CD8-positive, alpha-beta memory T cell (primary cell): ENCODE results near the gene PGAM1. TPM values are rescaled to one million over a fixed set of nuclear protein-coding genes. Genes with fewer than 3 reads are reported as not detected.

Experiments used
- CTCF ChIA-PET: fragments of 350-600 bp; sonication (Branson Sonifier 250); formaldehyde crosslinking; loops from one replicate; lab custom pipeline; 2021; ENCODE audit warnings: antibody characterized with exemption; lab: Charles Lee
- POLR2A ChIA-PET: fragments of 350-600 bp; sonication (Branson Sonifier 250); formaldehyde crosslinking; loops from one replicate; lab custom pipeline; 2021; ENCODE audit warnings: antibody characterized with exemption; lab: Charles Lee
- DNase-seq, 5 donors: peaks; one replicate each; pipeline versions ENCODE4 v3.0.0 to v3.0.0-alpha.2; 2020 to 2022; ENCODE audit warnings: mixed read lengths in 1 of 5
- H3K27ac ChIP-seq: one replicate; pipeline ENCODE4 v1.7.0; 2013; ENCODE audit warnings: low read depth, mild to moderate bottlenecking, low read length, moderate library complexity
- H3K27me3 ChIP-seq: 2 replicates; pipeline ENCODE4 v1.7.0; 2013; ENCODE audit warnings: low read length, mild to moderate bottlenecking; ENCODE audit not compliant: insufficient read depth, poor library complexity, severe bottlenecking
- H3K36me3 ChIP-seq: 2 replicates; pipeline ENCODE4 v1.7.0; 2013; ENCODE audit warnings: mild to moderate bottlenecking, low read length, moderate library complexity; ENCODE audit not compliant: insufficient read depth
- H3K4me1 ChIP-seq: 2 replicates; pipeline ENCODE4 v1.7.0; 2013; ENCODE audit warnings: mild to moderate bottlenecking, low read length, moderate library complexity; ENCODE audit not compliant: insufficient read depth
- H3K4me3 ChIP-seq: 2 replicates; pipeline ENCODE4 v1.7.0; 2013; ENCODE audit warnings: mild to moderate bottlenecking, low read length
- H3K9me3 ChIP-seq: 2 replicates; pipeline ENCODE4 v1.7.0; 2013; ENCODE audit warnings: mild to moderate bottlenecking, low read length
- H3K27ac Mint-ChIP-seq, 8 donors: one replicate each; pipeline ENCODE4 v1.8.0; 2020 to 2021; ENCODE audit warnings: mixed read lengths in 8 of 8, mild to moderate bottlenecking in 6 of 8, inconsistent platforms in 3 of 8, moderate library complexity in 3 of 8
- H3K27me3 Mint-ChIP-seq, 2 donors: one replicate each; pipeline ENCODE4 v1.8.0; 2020 to 2021; ENCODE audit warnings: mixed read lengths in 2 of 2, mild to moderate bottlenecking in 1 of 2, moderate library complexity in 1 of 2
- H3K36me3 Mint-ChIP-seq, 3 donors: one replicate each; pipeline ENCODE4 v1.8.0; 2020 to 2021; ENCODE audit warnings: mixed read lengths in 3 of 3, inconsistent platforms in 1 of 3, mild to moderate bottlenecking in 1 of 3
- H3K4me1 Mint-ChIP-seq, 3 donors: one replicate each; pipeline ENCODE4 v1.8.0; 2020 to 2021; ENCODE audit warnings: mixed read lengths in 3 of 3, inconsistent platforms in 1 of 3, mild to moderate bottlenecking in 1 of 3
- H3K4me3 Mint-ChIP-seq, 7 donors: one replicate each; pipeline ENCODE4 v1.8.0; 2020 to 2021; ENCODE audit warnings: mixed read lengths in 7 of 7, mild to moderate bottlenecking in 6 of 7, moderate library complexity in 4 of 7, inconsistent platforms in 2 of 7
- H3K9me3 Mint-ChIP-seq, 5 donors: one replicate each; pipeline ENCODE4 v1.8.0; 2020 to 2022; ENCODE audit warnings: mixed read lengths in 5 of 5, mild to moderate bottlenecking in 3 of 5, moderate library complexity in 2 of 5, inconsistent platforms in 1 of 5
- polyA plus RNA-seq: library from polyadenylated mRNA; unstranded; fragments of 300-500 nt; fragmentation: Illumina TruSeq; gene quantifications from one replicate; pipeline ENCODE4 v1.2.3, GENCODE V29; 2021
- total RNA-seq, 2 experiments: library from RNA; stranded (reverse); gene quantifications; one replicate each; pipeline ENCODE4 v1.2.3, GENCODE V29; 2021

Gene PGAM1
- total RNA-seq = 1,000 to 10,000 TPM; 1,086 to 1,097 TPM
- polyA plus RNA-seq = 309 TPM

GRCh38 chr10:97425964-97426775 lies at the start of gene PGAM1:
PGAM1 (plus strand) TSS chr10:97426191; CDS start chr10:97426308, 117 bp downstream.
- Mint-ChIP-seq H3K27ac (peak within 1 kb of the TSS; percentile 88 to 97 (median 94)), H3K36me3 (peaks cover 0 to 38% (median 3%) of the 10 kb centered on the region in 3 donors)
- CTCF ChIA-PET = no interaction called here

GRCh38 chr10:97376413-97376812 lies 49.6 kb upstream of the PGAM1 start:
- Mint-ChIP-seq H3K9me3 (no peaks in the 10 kb centered on the region), H3K36me3 (peaks cover 4 to 65% (median 16%) of the 10 kb centered on the region in 3 donors), H3K4me1 (no peaks in the 10 kb centered on the region), H3K27ac (peak overlapping the region in 3 of 8 donors; percentile 33 to 70 (median 43)), H3K4me3 (no peak overlapping the region), H3K27me3 (no peaks in the 10 kb centered on the region)
- CTCF ChIA-PET = no interaction called here
- Histone ChIP-seq H3K27ac (no peak overlapping the region), H3K4me1 (no peaks in the 10 kb centered on the region), H3K9me3 (no peaks in the 10 kb centered on the region), H3K27me3 (no peaks in the 10 kb centered on the region), H3K4me3 (no peak overlapping the region), H3K36me3 (no peaks in the 10 kb centered on the region)
- POLR2A ChIA-PET = no interaction called here
- DNase-seq = no peak

More at GRCh38 chr10:97425964-97426775, at the start of gene PGAM1:
- peak within 1 kb of the TSS; percentile 92 for H3K4me3 ChIP-seq
- H3K27ac ChIP-seq = peak within 1 kb of the TSS; percentile 91
- H3K9me3 ChIP-seq = no peaks in the 10 kb centered on the region
- peaks cover 0 to 2% (median 0%) of the 10 kb centered on the region in 5 donors for H3K9me3 Mint-ChIP-seq
- H3K4me1 ChIP-seq = peaks cover 27% of the 10 kb centered on the region
- peaks cover 14% of the 10 kb centered on the region for H3K36me3 ChIP-seq
- peaks cover 34 to 51% (median 41%) of the 10 kb centered on the region in 3 donors for H3K4me1 Mint-ChIP-seq
- H3K27me3 ChIP-seq = no peaks in the 10 kb centered on the region
- H3K4me3 Mint-ChIP-seq = peak within 1 kb of the TSS; percentile 89 to 96 (median 92)
- POLR2A ChIA-PET = interaction anchor here (1.5 kb wide), 1 partner anchor 12 kb away, joined by 3 read pairs; no protein-coding TSS in a partner anchor
- peaks cover 0 to 3% of the 10 kb centered on the region in 2 donors for H3K27me3 Mint-ChIP-seq
- peak; percentile 93 to 98 (median 97) for DNase-seq

GRCh38 chr10:97378933-97379921 lies 46.8 kb upstream of the PGAM1 start:
- Histone ChIP-seq H3K27me3 (no peaks in the 10 kb centered on the region), H3K36me3 (no peaks in the 10 kb centered on the region), H3K4me3 (no peak overlapping the region), H3K27ac (no peak overlapping the region), H3K4me1 (no peaks in the 10 kb centered on the region), H3K9me3 (no peaks in the 10 kb centered on the region)
- H3K27ac Mint-ChIP-seq = peak overlapping the region in 1 of 8 donors; percentile 42
- no peaks in the 10 kb centered on the region for H3K27me3 Mint-ChIP-seq
- no peaks in the 10 kb centered on the region for H3K4me1 Mint-ChIP-seq
- DNase-seq = no peak
- ChIA-PET POLR2A (no interaction called here), CTCF (no interaction called here)
- H3K4me3 Mint-ChIP-seq = no peak overlapping the region
- H3K36me3 Mint-ChIP-seq = peaks cover 0 to 52% (median 10%) of the 10 kb centered on the region in 3 donors
- no peaks in the 10 kb centered on the region for H3K9me3 Mint-ChIP-seq

- Histone ChIP-seq H3K36me3 (no peaks in the 10 kb centered on the region), H3K9me3 (no peaks in the 10 kb centered on the region), H3K4me1 (no peaks in the 10 kb centered on the region), H3K4me3 (no peak overlapping the region), H3K27ac (no peak overlapping the region), H3K27me3 (no peaks in the 10 kb centered on the region)
- ChIA-PET POLR2A (no interaction called here), CTCF (no interaction called here)
- H3K4me3 Mint-ChIP-seq = peak overlapping the region in 1 of 7 donors; percentile 10
- no peaks in the 10 kb centered on the region for H3K9me3 Mint-ChIP-seq
- H3K4me1 Mint-ChIP-seq = no peaks in the 10 kb centered on the region
- H3K36me3 Mint-ChIP-seq = peaks cover 0 to 54% (median 10%) of the 10 kb centered on the region in 3 donors
- DNase-seq = no peak
- H3K27me3 Mint-ChIP-seq = peaks cover 0 to 2% of the 10 kb centered on the region in 2 donors
- H3K27ac Mint-ChIP-seq = peak overlapping the region in 2 of 8 donors; percentile 29 to 43
These were observed 45.5 kb upstream of the PGAM1 start for GRCh38 chr10:97380516-97380915.

GRCh38 chr10:97381626-97382025 lies 44.4 kb upstream of the PGAM1 start:
- CTCF ChIA-PET = no interaction called here
- POLR2A ChIA-PET = no interaction called here
- Mint-ChIP-seq H3K27me3 (peaks cover 0 to 2% of the 10 kb centered on the region in 2 donors), H3K4me1 (no peaks in the 10 kb centered on the region), H3K27ac (no peak overlapping the region), H3K36me3 (peaks cover 0 to 56% (median 8%) of the 10 kb centered on the region in 3 donors), H3K4me3 (no peak overlapping the region), H3K9me3 (no peaks in the 10 kb centered on the region)
- Histone ChIP-seq H3K27me3 (no peaks in the 10 kb centered on the region), H3K9me3 (no peaks in the 10 kb centered on the region), H3K4me1 (no peaks in the 10 kb centered on the region), H3K36me3 (no peaks in the 10 kb centered on the region), H3K4me3 (no peak overlapping the region), H3K27ac (no peak overlapping the region)
- DNase-seq = no peak

- no peaks in the 10 kb centered on the region for H3K4me1 ChIP-seq
- H3K36me3 ChIP-seq = no peaks in the 10 kb centered on the region
- no peaks in the 10 kb centered on the region for H3K9me3 ChIP-seq
- DNase-seq = no peak
- no peak overlapping the region for H3K4me3 ChIP-seq
- POLR2A ChIA-PET = no interaction called here
- H3K36me3 Mint-ChIP-seq = peaks cover 0 to 63% (median 5%) of the 10 kb centered on the region in 3 donors
- H3K4me1 Mint-ChIP-seq = no peaks in the 10 kb centered on the region
- no peak overlapping the region for H3K27ac ChIP-seq
- H3K27me3 Mint-ChIP-seq = peaks cover 0 to 2% of the 10 kb centered on the region in 2 donors
- H3K27ac Mint-ChIP-seq = peak overlapping the region in 1 of 8 donors; percentile 39
- H3K9me3 Mint-ChIP-seq = no peaks in the 10 kb centered on the region
- CTCF ChIA-PET = no interaction called here
- no peak overlapping the region for H3K4me3 Mint-ChIP-seq
- H3K27me3 ChIP-seq = no peaks in the 10 kb centered on the region
These were observed 42.8 kb upstream of the PGAM1 start for GRCh38 chr10:97383159-97383558.

- Mint-ChIP-seq H3K4me3 (no peak overlapping the region), H3K9me3 (no peaks in the 10 kb centered on the region), H3K4me1 (no peaks in the 10 kb centered on the region), H3K27ac (no peak overlapping the region), H3K36me3 (peaks cover 5 to 65% (median 8%) of the 10 kb centered on the region in 3 donors), H3K27me3 (peaks cover 0 to 2% of the 10 kb centered on the region in 2 donors)
- Histone ChIP-seq H3K4me1 (no peaks in the 10 kb centered on the region), H3K36me3 (no peaks in the 10 kb centered on the region), H3K27me3 (no peaks in the 10 kb centered on the region), H3K4me3 (no peak overlapping the region), H3K9me3 (no peaks in the 10 kb centered on the region), H3K27ac (no peak overlapping the region)
- POLR2A ChIA-PET = no interaction called here
- CTCF ChIA-PET = interaction anchor here (0.8 to 1.8 kb wide), 2 partner anchors 17 to 174 kb away, joined by 3 to 4 read pairs; partner anchors contain the start of gene RRP12
- DNase-seq = no peak
These were observed 41.8 kb upstream of the PGAM1 start for GRCh38 chr10:97384156-97384555.
